Caki2 (cell line): ENCODE data around the gene RASD2. TPM values are rescaled to one million over a fixed set of nuclear protein-coding genes. Genes with fewer than 3 reads are reported as not detected.

ENCODE experiments used
- DNase-seq: peaks from one replicate; pipeline ENCODE4 v3.0.0-alpha.2; 2015; ENCODE audit warnings: low read depth
- in situ Hi-C: cut with HindIII; loops from 2 replicates; pipeline ENCODE4 v1.10.0; 2016; ENCODE audit warnings: low sequenced_read_pairs, low pct_unique_long_range_greater_than_20kb, mixed read lengths
- total RNA-seq: library from RNA; depleted of rRNA; stranded (reverse); fragments of >200 nt; shearing (Covaris generic); gene quantifications from 2 replicates; pipeline ENCODE4 v1.2.3, GENCODE V29; 2014; ENCODE audit warnings: low replicate concordance

RASD2 gene
- total RNA-seq, 1 experiment from 2014 or later: 0.10 TPM

DNA sequence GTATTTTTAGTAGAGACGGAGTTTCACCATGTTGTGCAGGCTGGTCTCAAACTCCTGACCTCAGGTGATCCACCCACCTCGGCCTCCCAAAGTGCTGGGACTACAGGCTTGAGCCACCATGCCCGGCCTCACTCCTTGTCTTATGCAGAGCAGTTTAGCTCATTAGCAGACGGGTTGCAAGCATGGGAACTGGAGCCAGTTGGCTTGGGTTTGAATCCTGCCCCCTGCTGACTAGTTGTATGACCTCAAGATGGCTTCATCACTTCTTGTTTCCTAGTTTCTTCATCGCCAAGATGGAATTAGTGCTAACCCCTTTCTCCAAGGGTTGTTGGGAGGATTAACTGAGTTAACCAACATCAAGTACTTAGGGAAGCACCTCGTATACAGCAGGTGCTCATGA is 23.4 kb upstream of the RASD2 start:
- DNase-seq: no peak
- in situ Hi-C loops: no loop called here

DNA sequence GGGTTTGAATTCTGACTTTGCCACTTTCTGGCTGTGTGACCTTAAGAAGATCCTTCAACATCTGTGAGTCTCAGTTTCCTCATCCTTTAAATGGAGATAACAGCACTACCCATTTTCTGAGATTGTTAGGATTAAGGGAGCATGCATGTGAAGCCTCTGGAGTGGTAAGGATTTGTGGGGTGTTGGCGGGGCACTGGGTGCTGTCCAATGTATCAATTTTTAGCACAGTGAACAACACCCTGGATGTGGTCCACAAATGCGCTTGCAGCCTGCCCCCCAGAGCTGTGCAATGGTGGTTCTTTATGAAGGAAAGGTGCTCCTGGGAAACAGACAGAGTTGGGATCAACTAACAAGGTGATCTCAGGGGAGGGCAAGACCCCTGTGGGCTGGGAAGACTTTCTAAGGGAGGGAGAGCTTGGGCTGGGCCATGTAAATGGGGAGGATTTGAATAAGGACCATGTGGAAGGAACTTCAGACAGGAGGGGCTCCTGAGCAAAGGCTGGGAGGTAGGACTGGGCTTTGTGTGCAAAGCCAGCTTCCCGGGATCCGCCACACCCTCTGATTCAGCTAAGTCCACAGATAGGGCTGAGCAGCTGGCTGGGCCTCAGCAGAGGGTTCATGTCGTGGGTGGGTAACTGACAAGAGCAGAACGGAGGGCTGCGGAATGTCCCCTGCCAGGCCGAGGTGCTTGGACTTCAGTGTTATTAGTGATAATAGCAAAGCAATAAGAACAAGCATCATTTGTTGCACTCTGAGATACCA is 22.7 kb upstream of the RASD2 start:
- no peak for DNase-seq
- in situ Hi-C loops: no loop called here

DNA sequence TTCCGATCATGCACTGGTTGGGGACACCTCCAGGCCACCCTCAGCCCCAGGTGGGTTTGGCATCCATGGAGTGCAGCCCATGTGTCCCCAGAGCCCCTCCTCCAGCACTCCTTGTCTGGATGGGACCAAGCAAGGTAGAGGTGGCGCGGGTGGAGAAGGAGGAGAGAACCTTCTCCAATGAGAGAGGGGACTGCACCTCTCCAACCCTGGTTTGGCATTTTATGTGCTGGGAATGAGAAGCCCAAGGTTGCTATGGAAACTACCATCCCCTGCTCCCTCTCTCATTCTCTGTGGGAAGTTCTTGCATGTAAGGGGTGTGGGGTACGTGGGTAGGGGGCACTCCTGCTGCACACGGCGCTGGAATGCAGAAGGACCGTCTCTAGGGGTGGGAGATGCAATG is 21.8 kb upstream of the RASD2 start:
- DNase-seq: no peak

DNA sequence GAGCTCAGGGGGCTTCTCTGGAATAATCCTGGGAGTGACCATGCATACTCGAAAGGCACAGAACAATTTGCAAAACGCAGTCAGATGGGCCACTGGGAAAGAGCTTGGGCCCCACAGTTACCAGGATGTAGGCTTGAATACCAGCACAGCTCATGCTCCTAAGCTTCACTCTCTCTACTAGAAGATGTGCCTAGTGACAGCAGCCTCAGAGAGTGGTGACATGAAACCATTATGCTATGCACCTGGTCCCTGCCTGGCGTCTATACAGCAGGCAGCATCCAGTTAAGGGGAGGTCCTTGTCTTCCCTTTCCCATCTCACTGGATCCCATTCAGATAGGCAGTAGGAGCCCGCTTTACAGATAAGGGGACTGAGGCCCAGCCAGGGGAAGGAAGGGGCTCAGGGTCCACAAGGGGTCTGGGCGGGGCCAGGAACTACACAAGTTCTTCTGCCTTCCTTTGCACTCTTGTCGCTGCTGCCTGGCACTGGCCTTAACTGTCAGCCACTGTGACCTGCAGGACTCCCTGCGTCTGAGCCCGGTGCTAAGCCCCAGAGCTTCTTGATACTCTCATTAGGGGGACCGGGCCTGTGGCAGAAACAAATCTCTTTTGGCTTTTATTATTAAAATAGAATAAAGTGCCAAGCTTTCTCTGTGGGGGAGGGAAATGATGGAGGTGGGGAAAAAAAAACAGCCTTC is 21.2 kb upstream of the RASD2 start:
- DNase-seq: no peak

More for the DNA sequence above, 21.8 kb upstream of the RASD2 start:
- in situ Hi-C loops: no loop called here

DNA sequence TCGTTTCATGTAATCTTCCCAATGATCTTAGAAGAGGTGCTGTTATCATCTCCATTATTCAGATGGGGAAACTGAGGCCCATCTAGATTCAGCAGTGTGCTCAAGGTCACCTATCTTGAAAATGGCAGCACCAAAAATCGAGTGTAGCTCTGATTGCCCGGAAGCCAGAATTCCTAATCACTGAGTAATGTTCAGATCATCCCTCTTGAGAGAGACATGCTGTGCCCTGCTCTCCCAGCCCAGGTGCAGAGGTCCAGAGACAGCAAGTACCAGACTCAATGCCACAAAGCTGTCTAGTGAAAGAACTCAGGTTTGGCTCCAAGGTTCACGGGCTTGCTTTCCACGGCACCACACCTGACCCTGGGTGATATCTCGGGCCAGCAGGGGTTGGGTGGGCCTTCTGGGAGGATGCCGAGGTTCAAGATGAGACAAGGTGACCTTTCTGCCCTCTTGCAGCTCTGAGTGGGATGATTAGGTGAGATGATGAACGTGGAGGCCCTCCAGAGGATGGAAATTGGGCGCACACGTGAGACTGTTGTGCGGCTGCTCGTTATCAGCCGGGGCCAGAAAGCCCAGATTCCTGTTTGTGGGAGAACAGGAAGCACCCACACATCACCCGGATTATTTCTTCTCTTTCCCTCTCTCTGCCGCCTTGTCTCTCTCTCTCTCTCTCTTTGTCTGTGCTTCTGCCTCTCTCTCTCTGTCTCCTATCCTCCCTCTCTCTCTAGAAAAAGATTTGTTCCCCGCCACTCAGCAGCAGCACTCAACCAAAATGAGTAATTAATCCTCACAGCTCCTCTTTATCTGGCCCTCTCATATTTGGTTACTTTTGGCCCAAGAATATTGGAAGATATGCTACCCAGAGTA is 19.0 kb upstream of the RASD2 start:
- DNase-seq: no peak
- in situ Hi-C loops: no loop called here

More for the DNA sequence above, 21.2 kb upstream of the RASD2 start:
- in situ Hi-C loops: no loop called here

DNA sequence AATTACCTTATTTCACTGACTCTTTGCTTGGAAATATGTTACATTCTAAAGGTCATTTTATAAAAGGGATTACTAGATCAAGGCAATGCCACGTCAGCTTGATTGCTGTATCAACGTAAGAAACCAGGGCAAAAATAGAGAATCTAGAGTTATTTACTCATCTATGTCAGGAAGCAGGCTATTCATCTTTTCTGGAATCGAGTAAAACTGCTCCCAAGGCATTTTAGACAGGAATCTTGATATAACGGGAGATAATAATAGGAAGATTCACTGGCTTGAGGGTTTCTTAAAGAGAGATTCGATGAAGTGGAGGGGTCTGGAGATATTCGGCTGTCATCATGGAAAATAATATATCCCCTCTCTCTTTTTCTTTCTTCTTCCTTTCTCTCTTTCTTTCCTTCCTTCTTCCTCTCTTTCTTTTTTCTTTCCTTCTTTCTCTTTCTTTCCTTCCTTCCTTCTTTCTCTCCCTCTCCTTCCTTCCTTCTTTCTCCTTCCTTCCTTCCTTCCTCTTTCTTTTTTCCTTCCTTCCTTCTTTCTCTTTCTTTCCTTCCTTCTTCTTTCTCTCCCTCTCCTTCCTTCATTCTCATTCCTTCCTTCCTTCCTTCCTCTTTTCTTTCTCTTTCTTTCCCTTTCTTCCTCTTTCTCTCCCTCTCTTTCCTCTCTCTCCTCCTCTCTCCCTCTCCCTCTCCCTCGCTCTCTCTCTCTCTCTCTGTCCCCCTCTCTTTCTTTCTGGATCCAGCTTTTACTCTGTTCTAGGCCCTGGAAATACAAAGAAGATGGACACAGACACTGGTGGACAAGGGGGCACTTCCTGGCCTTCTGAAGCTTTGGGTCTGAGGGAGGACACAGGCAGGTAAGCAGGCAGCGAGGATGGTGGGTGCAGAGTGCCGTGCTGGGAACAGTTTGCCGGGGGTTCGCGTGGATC is 18.1 kb upstream of the RASD2 start:
- in situ Hi-C loops: no loop called here
- no peak for DNase-seq

DNA sequence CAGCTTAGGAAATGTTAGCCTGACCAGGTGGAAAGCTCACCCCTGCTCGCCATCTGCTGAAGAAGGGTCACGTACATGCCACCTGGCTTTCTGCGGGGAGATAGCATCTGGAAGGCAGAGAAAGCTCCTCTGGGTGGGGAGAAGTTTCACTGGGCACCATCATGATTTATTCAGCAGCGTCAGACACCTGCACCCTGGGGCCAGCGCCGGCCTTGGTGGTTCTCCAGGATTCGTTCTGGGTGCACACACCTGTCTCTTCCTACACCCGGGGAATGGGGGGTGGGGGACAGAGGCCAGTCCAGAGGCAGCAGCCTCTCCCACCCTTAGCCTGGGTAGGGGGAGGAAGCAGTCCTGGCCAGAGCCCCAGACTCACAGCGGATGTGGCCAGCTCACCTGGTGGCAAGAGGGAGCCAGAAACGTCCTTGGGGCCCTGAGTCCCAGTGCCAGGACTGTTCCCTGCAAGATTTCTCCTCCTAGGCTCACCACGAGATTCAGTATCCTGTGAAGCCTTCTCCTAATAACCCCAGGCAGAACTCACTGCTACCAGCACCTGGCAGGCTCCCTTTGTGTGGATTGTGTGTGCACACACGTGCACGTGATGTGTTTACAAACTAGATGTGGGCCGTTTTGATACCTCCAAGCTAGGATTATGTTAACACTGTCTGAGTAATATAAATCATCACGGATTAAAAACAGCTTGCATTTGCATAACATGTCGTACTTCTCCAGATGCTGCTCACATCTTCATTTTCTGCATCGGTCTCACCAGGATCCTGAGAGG is 17.3 kb upstream of the RASD2 start:
- in situ Hi-C loops: no loop called here

DNA sequence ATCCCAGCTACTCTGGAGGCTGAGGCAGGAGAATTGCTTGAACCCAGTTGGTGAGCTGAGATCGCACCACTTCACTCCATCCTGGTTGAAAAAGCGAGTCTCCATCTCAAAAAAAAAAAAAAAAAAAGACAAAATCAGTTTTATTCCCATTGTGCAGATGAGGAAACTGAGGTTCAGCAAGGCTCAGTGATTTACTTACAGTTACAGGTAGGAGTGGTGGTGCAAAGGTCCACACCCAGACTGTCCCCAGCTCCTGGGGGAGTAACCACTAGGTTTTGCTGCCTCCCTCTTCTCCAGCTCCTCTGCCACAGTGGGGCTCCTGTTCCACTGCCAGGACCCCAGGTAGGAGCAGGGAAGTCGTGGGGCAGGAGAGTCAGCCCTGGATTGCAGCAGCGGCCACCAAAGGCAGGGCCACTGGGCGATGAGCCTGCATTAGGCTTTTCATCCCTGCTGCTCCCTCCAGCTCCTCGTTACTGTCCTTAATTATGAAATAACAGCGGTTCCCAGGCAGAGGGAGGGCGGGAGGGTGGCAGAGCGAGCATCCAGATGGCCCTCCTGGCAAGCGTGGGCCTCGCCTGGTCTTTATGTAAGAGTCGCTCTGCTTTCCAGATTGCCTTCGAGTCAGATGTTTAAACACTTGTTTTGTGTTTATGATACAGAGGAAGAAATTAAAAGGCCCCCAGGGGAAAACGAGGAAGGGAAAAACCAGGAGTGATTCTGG is 15.5 kb upstream of the RASD2 start:
- in situ Hi-C loops: no loop called here
- DNase-seq: no peak

More for the DNA sequence above, 17.3 kb upstream of the RASD2 start:
- no peak for DNase-seq

DNA sequence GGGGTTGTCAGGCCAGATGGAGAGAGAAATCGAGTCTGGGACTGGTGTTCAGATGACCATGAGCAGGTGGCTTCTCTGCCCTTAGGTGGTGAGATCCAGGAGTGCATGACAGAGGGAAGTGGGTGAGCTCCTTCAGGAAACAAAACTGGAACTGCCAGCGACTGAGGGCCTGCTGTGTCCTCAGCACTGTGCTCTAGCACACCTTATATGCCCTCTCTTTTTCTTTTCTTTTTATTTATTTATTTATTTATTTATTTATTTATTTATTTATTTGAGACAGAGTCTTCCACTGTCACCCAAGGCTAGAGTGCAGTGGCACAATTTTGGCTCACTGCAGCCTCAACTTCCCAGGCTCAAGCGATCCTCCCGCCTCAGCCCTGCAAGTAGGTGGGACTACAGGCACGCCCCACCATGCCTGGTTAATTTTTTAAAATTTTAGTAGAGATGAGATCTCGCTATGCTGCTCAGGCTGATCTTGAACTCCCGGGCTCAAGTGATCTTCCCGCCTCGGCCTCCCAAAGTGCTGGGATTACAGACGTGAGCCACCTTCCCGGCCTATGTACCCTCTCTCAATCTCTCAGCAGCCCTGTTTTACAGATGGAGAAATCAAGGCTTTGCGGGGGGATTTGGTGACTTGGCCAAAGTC is 14.8 kb upstream of the RASD2 start:
- DNase-seq: no peak
- in situ Hi-C loops: no loop called here

DNA sequence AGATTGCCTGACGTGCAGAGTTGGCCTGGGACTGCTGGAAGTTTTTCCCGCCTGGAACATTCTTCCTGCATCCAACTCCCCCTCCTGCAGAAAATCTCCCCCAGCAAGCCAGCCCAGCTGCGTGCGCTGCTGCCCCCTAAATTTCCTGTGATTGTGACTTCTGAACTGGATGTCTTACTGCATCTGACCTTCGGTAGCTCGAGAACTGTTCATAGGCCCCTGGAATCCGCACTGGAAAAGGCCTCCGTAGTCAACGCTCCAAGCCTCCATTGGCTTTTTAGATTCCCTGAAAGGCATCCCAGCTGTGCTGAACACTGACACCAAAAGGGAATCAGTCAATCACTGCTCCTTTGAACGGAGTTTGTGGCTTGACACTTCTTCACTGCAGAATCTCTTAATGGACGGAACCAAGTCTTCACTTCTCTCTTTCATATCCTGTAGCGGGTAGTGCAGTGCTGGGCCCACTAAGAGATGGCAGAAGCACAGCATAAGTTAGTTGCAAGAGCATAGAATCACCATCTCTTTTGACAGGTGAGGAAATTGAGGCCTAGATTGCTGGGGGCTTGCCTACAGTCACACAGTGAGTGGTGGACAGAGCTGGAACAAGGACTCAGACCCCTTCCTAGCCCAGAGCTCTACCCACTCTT is 14.2 kb upstream of the RASD2 start:
- in situ Hi-C loops: no loop called here
- no peak for DNase-seq

DNA sequence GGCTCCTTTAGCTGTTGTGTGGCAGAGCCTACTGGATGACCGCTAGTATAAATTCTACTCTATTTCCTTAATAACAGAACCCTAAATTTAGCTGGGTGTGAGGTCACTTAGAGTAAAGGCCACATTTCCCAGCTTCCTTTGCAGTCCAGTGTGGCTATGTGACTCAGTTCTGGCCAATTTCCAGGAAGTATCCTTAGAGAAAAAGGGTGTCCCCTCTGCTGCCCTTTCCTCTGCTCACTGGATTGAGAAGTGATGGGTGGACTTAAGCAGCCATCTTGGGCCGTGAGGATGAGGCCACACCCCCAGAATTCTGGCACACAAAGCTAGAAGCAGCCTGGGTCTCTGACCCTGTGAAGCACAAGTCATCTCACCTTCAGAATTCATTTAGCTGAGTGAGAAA is 11.7 kb upstream of the RASD2 start:
- DNase-seq: no peak
- in situ Hi-C loops: no loop called here

DNA sequence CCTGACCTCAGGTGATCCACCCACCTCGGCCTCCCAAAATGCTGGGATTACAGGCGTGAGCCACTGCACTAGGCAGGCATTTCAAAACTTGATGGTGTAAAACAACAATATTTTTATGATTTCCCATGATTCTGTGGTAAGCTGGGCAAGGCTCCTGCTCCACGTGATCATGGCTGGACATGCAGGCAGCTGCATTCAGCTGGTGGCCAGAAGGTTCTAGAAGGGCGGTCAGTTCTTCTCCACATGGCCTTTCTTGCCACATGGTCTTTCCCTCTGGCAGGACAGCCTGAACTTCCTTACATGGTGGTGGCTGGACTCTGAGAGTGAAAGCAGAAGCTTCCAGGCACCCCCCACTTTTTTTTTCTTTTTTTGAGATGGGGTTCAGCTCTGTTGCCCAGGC is 9.9 kb upstream of the RASD2 start:
- in situ Hi-C loops: no loop called here
- no peak for DNase-seq

DNA sequence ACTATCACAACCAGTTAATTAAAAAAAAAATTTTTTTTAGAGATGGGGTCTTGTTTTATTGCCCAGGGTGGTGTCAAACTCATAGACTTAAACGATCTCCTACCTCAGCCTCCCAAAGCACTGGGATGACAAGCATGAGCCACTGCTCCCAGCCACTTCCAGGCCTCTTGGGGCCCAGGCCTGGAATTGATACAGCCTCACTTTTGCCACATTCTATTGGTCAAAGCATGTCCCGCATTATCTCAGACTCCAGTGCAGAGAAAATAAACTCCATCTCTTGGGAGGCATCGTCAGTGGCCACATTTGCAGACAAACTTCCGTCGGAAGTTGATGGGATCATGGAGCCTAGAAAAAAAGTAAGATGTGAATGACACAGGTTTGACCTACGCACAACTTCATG is 9.4 kb upstream of the RASD2 start:
- DNase-seq: no peak
- in situ Hi-C loops: no loop called here

DNA sequence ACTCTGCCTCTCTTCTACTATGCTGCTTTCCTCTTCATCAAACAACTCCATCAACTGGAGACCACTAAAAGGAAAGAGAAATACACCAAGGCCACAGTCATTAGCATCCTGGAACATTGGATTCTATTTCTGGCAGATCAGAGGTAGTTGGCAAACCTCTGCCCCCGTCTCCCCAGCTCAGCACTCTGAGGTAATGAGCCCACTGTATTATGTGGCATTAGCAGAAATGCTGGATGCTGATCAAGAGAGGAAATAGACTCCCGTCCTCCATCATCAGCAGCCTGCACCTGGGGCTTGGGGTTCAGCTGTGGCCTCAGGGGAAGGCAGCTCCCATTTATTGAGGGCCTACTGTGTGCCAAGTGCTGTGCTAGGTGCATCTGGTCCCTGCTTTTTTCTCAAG is 9.0 kb upstream of the RASD2 start:
- no peak for DNase-seq
- in situ Hi-C loops: no loop called here

DNA sequence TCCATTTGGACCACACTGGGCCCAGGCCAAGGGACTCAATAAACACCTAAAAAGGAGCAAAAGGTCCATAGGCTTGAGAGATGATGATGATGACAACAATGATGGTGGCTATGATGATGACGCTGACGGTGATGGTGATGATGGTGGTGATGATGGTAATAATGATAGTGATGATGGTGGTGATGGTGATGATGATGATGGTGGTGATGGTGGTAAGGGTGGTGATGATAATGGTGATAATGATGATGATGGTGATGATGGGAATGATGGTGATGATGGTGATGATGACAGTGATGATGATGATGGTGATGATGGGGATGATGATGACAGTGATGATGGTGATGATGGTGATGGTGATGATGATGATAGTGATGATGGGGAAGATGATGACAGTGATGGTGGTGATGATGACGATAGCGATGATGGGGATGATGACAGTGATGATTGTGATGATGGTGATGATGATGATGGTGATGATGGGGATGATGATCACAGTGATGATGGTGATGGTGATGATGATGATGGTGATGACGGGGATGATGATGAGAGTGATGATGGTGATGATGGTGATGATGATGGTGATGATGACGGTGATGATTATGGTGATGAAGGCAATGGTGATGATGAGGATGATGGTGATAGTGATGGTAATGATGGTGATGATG is 7.1 kb upstream of the RASD2 start:
- in situ Hi-C loops: no loop called here
- no peak for DNase-seq
